ENCODE results near the gene C9orf50.

DNA sequence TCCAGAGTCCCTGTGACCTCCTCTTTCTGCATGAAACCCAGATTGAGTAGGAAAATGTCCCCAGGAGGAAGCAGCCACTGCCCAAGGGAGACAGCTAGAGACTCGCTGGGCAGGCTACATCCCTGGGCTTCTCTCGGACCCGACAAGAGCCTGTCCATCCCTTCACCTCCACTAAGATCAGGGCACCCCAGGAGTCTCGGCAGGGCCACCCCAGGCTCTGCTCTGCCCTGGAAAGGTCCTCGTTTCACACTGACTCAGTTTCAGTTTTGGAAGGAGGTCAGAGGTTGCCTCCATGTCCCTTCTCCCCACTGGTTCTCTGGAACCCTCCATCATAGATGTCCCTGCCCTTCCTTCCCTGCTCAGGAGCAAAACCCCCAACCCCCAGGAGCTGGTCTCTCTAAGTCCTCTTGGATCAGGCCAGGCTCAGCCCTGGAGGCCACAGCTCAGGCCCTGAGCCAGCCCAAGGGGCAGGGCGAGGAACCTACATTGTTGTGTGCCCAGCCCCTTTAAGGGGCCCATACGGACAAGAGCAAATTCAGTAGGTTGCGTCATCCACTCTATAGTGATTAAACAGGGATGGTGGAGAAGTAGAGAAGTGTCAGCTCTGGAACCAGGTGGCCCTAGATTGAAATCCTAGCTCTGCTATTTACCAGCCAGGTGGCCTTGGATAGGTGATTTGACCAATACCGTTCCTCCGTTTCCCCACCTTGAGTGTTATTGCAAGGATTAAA is 37.4 kb downstream of the C9orf50 start:
- TF ChIP-seq, protein P1, sequence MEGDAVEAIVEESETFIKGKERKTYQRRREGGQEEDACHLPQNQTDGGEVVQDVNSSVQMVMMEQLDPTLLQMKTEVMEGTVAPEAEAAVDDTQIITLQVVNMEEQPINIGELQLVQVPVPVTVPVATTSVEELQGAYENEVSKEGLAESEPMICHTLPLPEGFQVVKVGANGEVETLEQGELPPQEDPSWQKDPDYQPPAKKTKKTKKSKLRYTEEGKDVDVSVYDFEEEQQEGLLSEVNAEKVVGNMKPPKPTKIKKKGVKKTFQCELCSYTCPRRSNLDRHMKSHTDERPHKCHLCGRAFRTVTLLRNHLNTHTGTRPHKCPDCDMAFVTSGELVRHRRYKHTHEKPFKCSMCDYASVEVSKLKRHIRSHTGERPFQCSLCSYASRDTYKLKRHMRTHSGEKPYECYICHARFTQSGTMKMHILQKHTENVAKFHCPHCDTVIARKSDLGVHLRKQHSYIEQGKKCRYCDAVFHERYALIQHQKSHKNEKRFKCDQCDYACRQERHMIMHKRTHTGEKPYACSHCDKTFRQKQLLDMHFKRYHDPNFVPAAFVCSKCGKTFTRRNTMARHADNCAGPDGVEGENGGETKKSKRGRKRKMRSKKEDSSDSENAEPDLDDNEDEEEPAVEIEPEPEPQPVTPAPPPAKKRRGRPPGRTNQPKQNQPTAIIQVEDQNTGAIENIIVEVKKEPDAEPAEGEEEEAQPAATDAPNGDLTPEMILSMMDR (IDR thresholded peaks at IDR 0.05), result no peak
- no peak for TF ChIP-seq POLR2A (IDR thresholded peaks at IDR 0.05)

Measured in heart left ventricle (tissue), 13 donors.